Mesothelial cell of epicardium (in vitro differentiated cells): ENCODE results near the gene SPCS3. TPM values are rescaled to one million over a fixed set of nuclear protein-coding genes. Genes with fewer than 3 reads are reported as not detected.
A peak's percentile ranks its signal among the peaks of the same experiment; 100 is the strongest.

Experiments used
- DNase-seq, 2 experiments: peaks; one replicate each; pipeline ENCODE4 v3.0.0; 2021; ENCODE audit warnings: low spot score in 2 of 2; ENCODE audit not compliant: unreplicated experiment in 2 of 2
- H3K27ac Mint-ChIP-seq: 2 replicates; pipeline ENCODE4 v1.8.0; 2021; ENCODE audit warnings: mixed read lengths
- H3K27me3 Mint-ChIP-seq: 2 replicates; pipeline ENCODE4 v1.8.0; 2021; ENCODE audit warnings: low read depth, mixed read lengths
- H3K36me3 Mint-ChIP-seq: 2 replicates; pipeline ENCODE4 v1.8.0; 2021; ENCODE audit warnings: mixed read lengths
- H3K4me1 Mint-ChIP-seq: 2 replicates; pipeline ENCODE4 v1.8.0; 2021; ENCODE audit warnings: mixed read lengths
- H3K4me3 Mint-ChIP-seq: 2 replicates; pipeline ENCODE4 v1.8.0; 2021; ENCODE audit warnings: mild to moderate bottlenecking, moderate library complexity, mixed read lengths
- H3K9me3 Mint-ChIP-seq: 2 replicates; pipeline ENCODE4 v1.8.0; 2021; ENCODE audit warnings: mixed read lengths
- CTCF ChIP-seq: fragments of 200-600 bp; sonication (generic); IDR thresholded peaks from one replicate; pipeline ENCODE4 v1.5.0; 2021; ENCODE audit warnings: antibody characterized with exemption; ENCODE audit not compliant: unreplicated experiment
- total RNA-seq: library from RNA; stranded (reverse); gene quantifications from 3 replicates; pipeline ENCODE4 v1.2.1, GENCODE V29; 2021

The SPCS3 gene
- 107 to 114 TPM (median 113 TPM) in 3 replicates for total RNA-seq

DNA sequence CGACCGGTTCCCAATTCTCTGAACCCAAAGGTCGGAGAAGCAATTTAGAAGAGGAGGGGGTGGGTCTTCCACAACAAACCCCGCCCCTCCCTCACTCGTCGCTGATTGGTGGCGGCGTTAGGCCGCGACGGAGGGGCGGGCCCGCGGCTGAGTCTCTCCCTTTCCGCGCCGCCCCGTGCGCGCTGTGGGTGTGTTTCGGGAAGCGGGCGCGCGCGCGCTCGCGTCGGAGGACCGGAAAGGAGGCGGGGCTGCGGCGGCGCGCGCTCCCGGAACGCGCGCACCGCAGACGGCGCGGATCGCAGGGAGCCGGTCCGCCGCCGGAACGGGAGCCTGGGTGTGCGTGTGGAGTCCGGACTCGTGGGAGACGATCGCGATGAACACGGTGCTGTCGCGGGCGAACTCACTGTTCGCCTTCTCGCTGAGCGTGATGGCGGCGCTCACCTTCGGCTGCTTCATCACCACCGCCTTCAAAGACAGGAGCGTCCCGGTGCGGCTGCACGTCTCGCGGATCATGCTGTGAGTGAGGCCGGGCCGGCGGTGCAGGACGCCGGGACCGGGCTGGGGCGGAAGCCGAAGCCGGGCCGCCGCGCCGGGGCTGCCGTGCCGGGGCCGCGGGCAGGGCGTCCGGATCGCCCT is at the start of gene SPCS3:
TSS of gene SPCS3 (plus strand) at position 263 of the 636 bp plus-strand sequence. CDS start at position 374, 111 bp downstream.
- Mint-ChIP-seq H3K36me3 (no peaks in the 10 kb centered on the region), H3K27ac (peak within 1 kb of the TSS; percentile 93), H3K9me3 (no peaks in the 10 kb centered on the region), H3K4me1 (peaks cover 27% of the 10 kb centered on the region), H3K4me3 (peak within 1 kb of the TSS; percentile 80), H3K27me3 (no peaks in the 10 kb centered on the region)
- peak; percentile 91 to 96 for DNase-seq
- TF ChIP-seq CTCF, result no peak

- no peak for TF ChIP-seq CTCF
These were observed 49.1 kb upstream of the SPCS3 start for GRCh38 chr4:176270669-176271068.

GRCh38 chr4:176271749-176272148 is 48.0 kb upstream of the SPCS3 start:
- H3K27ac Mint-ChIP-seq, result no peak overlapping the region
- DNase-seq, result no peak
- no peaks in the 10 kb centered on the region for H3K4me1 Mint-ChIP-seq
- H3K9me3 Mint-ChIP-seq, result no peaks in the 10 kb centered on the region
- no peak overlapping the region for H3K4me3 Mint-ChIP-seq
- H3K27me3 Mint-ChIP-seq, result no peaks in the 10 kb centered on the region
- TF ChIP-seq CTCF, result no peak
- H3K36me3 Mint-ChIP-seq, result no peaks in the 10 kb centered on the region

More at GRCh38 chr4:176270669-176271068, 49.1 kb upstream of the SPCS3 start:
- H3K4me3 Mint-ChIP-seq, result no peak overlapping the region
- H3K9me3 Mint-ChIP-seq, result no peaks in the 10 kb centered on the region
- no peak overlapping the region for H3K27ac Mint-ChIP-seq
- H3K27me3 Mint-ChIP-seq, result no peaks in the 10 kb centered on the region
- no peak for DNase-seq
- H3K36me3 Mint-ChIP-seq, result no peaks in the 10 kb centered on the region
- H3K4me1 Mint-ChIP-seq, result no peaks in the 10 kb centered on the region

DNA sequence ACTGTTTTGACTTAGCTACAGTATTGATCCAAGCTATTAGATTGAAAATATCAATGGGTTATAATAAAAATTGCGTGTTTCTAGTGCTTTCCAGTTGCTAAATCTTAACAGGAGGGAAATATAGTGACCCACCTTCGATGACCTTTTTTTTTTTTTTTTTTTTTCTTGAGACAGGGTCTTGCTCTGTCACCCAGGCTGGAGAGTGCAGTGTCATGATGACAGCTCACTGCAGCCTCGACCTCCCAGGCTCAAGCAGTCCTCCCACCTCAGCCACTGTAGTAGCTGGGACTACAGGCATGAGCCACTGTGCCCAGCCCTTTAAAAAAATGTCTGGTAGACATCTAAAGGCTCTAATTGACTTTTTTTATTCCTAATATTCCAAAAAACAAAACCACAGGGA is 47.0 kb upstream of the SPCS3 start:
- no peaks in the 10 kb centered on the region for H3K9me3 Mint-ChIP-seq
- no peak for DNase-seq
- peaks cover 2% of the 10 kb centered on the region for H3K4me1 Mint-ChIP-seq
- TF ChIP-seq CTCF, result no peak
- no peaks in the 10 kb centered on the region for H3K36me3 Mint-ChIP-seq
- H3K27ac Mint-ChIP-seq, result no peak overlapping the region
- H3K4me3 Mint-ChIP-seq, result no peak overlapping the region
- H3K27me3 Mint-ChIP-seq, result no peaks in the 10 kb centered on the region

- DNase-seq, result no peak
- Mint-ChIP-seq H3K36me3 (no peaks in the 10 kb centered on the region), H3K9me3 (no peaks in the 10 kb centered on the region), H3K4me1 (peaks cover 2% of the 10 kb centered on the region), H3K27me3 (no peaks in the 10 kb centered on the region), H3K4me3 (no peak overlapping the region), H3K27ac (no peak overlapping the region)
- no peak for TF ChIP-seq CTCF
These were observed 46.0 kb upstream of the SPCS3 start for GRCh38 chr4:176273736-176274135.
